HCT116 (cell line): ENCODE measurements around the gene HNRNPA1. TPM values are rescaled to one million over a fixed set of nuclear protein-coding genes. Genes with fewer than 3 reads are reported as not detected.

Source experiments
- ATAC-seq: fragments of 200-7000 bp; cut with Tn5 transposase; 2 replicates; pipeline ENCODE4 v1.9.1; 2020; ENCODE audit warnings: mild to moderate bottlenecking, moderate library complexity
- BruUV-seq: library from RNA; stranded (reverse); fragments of 400-500 nt; replicated peaks from 2 replicates; lab custom pipeline; 2021; lab: Mats Ljungman, UMichigan
- CTCF ChIA-PET: fragments of 300-600 bp; sonication (Branson Sonifier 250); formaldehyde crosslinking; loops from one replicate; lab custom pipeline; 2021; ENCODE audit warnings: antibody characterized with exemption; lab: Charles Lee
- POLR2A ChIA-PET: fragments of 300-600, 350-600 bp; sonication (Branson Sonifier 250); formaldehyde crosslinking; loops from one replicate; lab custom pipeline; 2021; ENCODE audit warnings: antibody characterized with exemption; lab: Charles Lee
- RAD21 ChIA-PET, 2 experiments: fragments of 300-600 bp; sonication (Branson Sonifier 250); formaldehyde crosslinking; loops; one replicate each; lab custom pipeline; 2023; ENCODE audit warnings: low total read pairs in 2 of 2; ENCODE audit not compliant: uncharacterized antibody in 2 of 2, unreplicated experiment in 2 of 2, low non-redundant PET in 1 of 2; lab: Charles Lee
- DNase-seq: peaks from one replicate; pipeline ENCODE4 v3.0.0-alpha.2; 2010; ENCODE audit warnings: low read depth, low spot score
- H2AFZ ChIP-seq: fragments of 200-600 bp; shearing (Covaris generic), sonication (generic); 2 replicates; pipeline ENCODE4 v1.6.1; 2017; ENCODE audit warnings: low read depth, mixed run types, mixed read lengths, antibody characterized with exemption, low read length; ENCODE audit not compliant: poor library complexity, severe bottlenecking
- H3K27ac ChIP-seq: 2 replicates; pipeline ENCODE4 v1.5.1; 2012; ENCODE audit warnings: low read depth, low read length
- H3K27me3 ChIP-seq: fragments of 200-600 bp; sonication (generic); 2 replicates; pipeline ENCODE4 v1.6.1; 2016; ENCODE audit warnings: mixed run types, low read length, mixed read lengths; ENCODE audit not compliant: insufficient read depth
- H3K36me3 ChIP-seq, 2 experiments: fragments of 200-500 bp in 1 of 2; fragments of 200-600 bp in 1 of 2; sonication (Bioruptor generic) in 1 of 2; sonication (generic) in 1 of 2; 2 replicates each; pipeline versions ENCODE4 v1.5.1 to v1.6.1; 2014 to 2016; ENCODE audit warnings: low read length in 2 of 2, inconsistent platforms in 1 of 2, mixed read lengths in 1 of 2, mixed run types in 1 of 2; ENCODE audit not compliant: insufficient read depth in 2 of 2, control insufficient read depth in 1 of 2
- H3K4me1 ChIP-seq, 2 experiments: fragments of 200-600 bp in 1 of 2; sonication (generic) in 1 of 2; 2 replicates each; pipeline versions ENCODE4 v1.5.1 to v1.6.1; 2012 to 2017; ENCODE audit warnings: low read length in 2 of 2, inconsistent platforms in 1 of 2, mild to moderate bottlenecking in 1 of 2, mixed read lengths in 1 of 2, mixed run types in 1 of 2, moderate library complexity in 1 of 2; ENCODE audit not compliant: insufficient read depth in 2 of 2, control insufficient read depth in 1 of 2
- H3K4me2 ChIP-seq: fragments of 200-600 bp; sonication (generic); 2 replicates; pipeline ENCODE4 v1.6.1; 2017; ENCODE audit warnings: mixed run types, low read length, mixed read lengths
- H3K4me3 ChIP-seq, 2 experiments: fragments of 200-600 bp in 1 of 2; sonication (generic) in 1 of 2; replicated peaks in 1 of 2; 2 replicates each; pipeline ENCODE4 v1.5.1; 2011 to 2016; ENCODE audit warnings: low read length in 2 of 2, control low read depth in 1 of 2, low read depth in 1 of 2, mild to moderate bottlenecking in 1 of 2, mixed read lengths in 1 of 2, mixed run types in 1 of 2
- H3K79me2 ChIP-seq: fragments of 200-600 bp; sonication (generic); 2 replicates; pipeline ENCODE4 v1.6.1; 2017; ENCODE audit warnings: mild to moderate bottlenecking, mixed run types, low read length, moderate library complexity, mixed read lengths; ENCODE audit not compliant: insufficient read depth
- H3K9ac ChIP-seq: fragments of 200-600 bp; sonication (generic); 2 replicates; pipeline ENCODE4 v1.6.1; 2016; ENCODE audit warnings: low read length, mixed read lengths
- H3K9me2 ChIP-seq: fragments of 200-600 bp; sonication (generic), shearing (Covaris generic); 2 replicates; pipeline ENCODE4 v1.6.1; 2017; ENCODE audit warnings: mixed run types, mild to moderate bottlenecking, moderate library complexity; ENCODE audit not compliant: insufficient read depth
- H3K9me3 ChIP-seq, 2 experiments: fragments of 200-500 bp in 1 of 2; fragments of 200-600 bp in 1 of 2; sonication (Bioruptor generic) in 1 of 2; sonication (generic) in 1 of 2; 2 replicates each; pipeline ENCODE4 v1.6.1; 2014 to 2017; ENCODE audit warnings: low read length in 2 of 2, mixed read lengths in 2 of 2, inconsistent platforms in 1 of 2, low read depth in 1 of 2, mild to moderate bottlenecking in 1 of 2, mixed run types in 1 of 2, moderate library complexity in 1 of 2; ENCODE audit not compliant: control insufficient read depth in 1 of 2, insufficient read depth in 1 of 2
- H4K20me1 ChIP-seq: fragments of 200-600 bp; sonication (generic), shearing (Covaris generic); 2 replicates; pipeline ENCODE4 v1.6.1; 2017; ENCODE audit warnings: mixed run types, mild to moderate bottlenecking, moderate library complexity; ENCODE audit not compliant: insufficient read depth
- CBX3 ChIP-seq: IDR thresholded peaks from 2 replicates; pipeline ENCODE4 v1.6.1; 2012; ENCODE audit warnings: low read depth
- CEBPB ChIP-seq: IDR thresholded peaks from 2 replicates; pipeline ENCODE4 v1.6.1; 2012; ENCODE audit warnings: low read depth
- EZH2 ChIP-seq: fragments of 200-600 bp; sonication (generic); IDR thresholded peaks from 2 replicates; pipeline ENCODE4 v1.6.1; 2017; ENCODE audit warnings: antibody characterized with exemption, mixed run types
- JUND ChIP-seq: IDR thresholded peaks from 2 replicates; pipeline ENCODE4 v1.6.1; 2012
- RAD21 ChIP-seq: IDR thresholded peaks from 2 replicates; pipeline ENCODE4 v1.6.1; 2012; ENCODE audit warnings: low read depth, mild to moderate bottlenecking
- REST ChIP-seq: IDR thresholded peaks from 2 replicates; pipeline ENCODE4 v1.6.1; 2012; ENCODE audit warnings: low read depth
- ZFX ChIP-seq: fragments of 450-650 bp; IDR thresholded peaks from 2 replicates; pipeline ENCODE4 v1.6.1; 2017
- ZNF274 ChIP-seq: fragments of 200-500 bp; sonication (Bioruptor generic); IDR thresholded peaks from 2 replicates; pipeline ENCODE4 v1.6.1; 2014; ENCODE audit warnings: mild to moderate bottlenecking, low read depth, low read length, inconsistent platforms
- intact Hi-C: fragments of 100-400 bp; cut with micrococcal nuclease; formaldehyde crosslinking; loops from 2 replicates; pipeline ENCODE4 v1.10.0; 2022
- total RNA-seq: library from RNA; stranded (reverse); gene quantifications from one replicate; pipeline ENCODE4 v1.2.1, GENCODE V29; 2021; ENCODE audit not compliant: unreplicated experiment

Gene HNRNPA1
- total RNA-seq, 1 experiment from 2014 or later, result 1,878 TPM

DNA sequence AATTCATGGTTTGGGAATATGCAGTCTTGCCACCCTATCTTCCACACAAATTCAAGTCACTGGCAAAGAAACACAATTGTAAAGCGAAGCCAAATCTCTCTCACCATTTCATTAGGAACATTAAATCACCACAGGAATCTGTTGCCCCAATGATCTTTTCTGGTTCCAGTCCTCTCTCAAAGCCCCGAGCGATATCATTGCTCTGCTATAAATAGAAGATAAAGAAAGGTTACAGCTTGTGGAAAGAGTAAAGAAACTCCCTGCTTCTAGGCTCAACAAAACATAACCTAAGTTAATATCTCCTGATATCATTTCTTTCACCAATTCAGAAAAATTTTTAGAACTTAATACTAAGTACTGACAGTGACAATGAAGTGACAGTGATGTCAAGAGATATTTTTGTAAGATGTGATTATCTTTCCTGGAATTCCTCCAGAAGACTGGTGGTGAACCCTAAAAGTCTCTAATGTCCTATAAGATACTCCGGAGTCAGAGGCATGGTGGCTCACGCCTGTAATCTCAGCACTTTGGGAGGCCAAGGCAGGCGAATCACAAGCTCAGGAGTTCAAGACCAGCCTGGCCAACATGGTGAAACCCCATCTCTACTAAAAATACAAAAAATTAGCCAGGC lies 34.4 kb upstream of the HNRNPA1 start:
- no peak for ATAC-seq
- intact Hi-C loops, result no loop called here
- no peak overlapping the region for H3K9ac ChIP-seq
- H3K4me3 ChIP-seq, result no peak overlapping the region
- no peak overlapping the region for H3K27ac ChIP-seq
- TF ChIP-seq REST, result no peak
- TF ChIP-seq ZFX, result no peak
- TF ChIP-seq RAD21, result no peak
- H3K9me2 ChIP-seq, result no peaks in the 10 kb centered on the region
- RAD21 ChIA-PET, result no interaction called here
- H4K20me1 ChIP-seq, result no peaks in the 10 kb centered on the region
- POLR2A ChIA-PET, result no interaction called here
- no peak overlapping the region for H3K4me2 ChIP-seq
- no peak overlapping the region for H2AFZ ChIP-seq
- peaks cover 3 to 17% of the 10 kb centered on the region in 2 experiments; a peak in 3 of 4 replicates for H3K36me3 ChIP-seq
- H3K79me2 ChIP-seq, result no peaks in the 10 kb centered on the region
- DNase-seq, result no peak
- no peaks in the 10 kb centered on the region for H3K9me3 ChIP-seq
- CTCF ChIA-PET, result interaction anchor here (1.1 kb wide), 1 partner anchor 90 kb away, joined by 3 read pairs; no protein-coding TSS in a partner anchor
- no peaks in the 10 kb centered on the region for H3K4me1 ChIP-seq
- H3K27me3 ChIP-seq, result no peaks in the 10 kb centered on the region
- no TSS peak for BruUV-seq

- ChIA-PET CTCF (no interaction called here), POLR2A (no interaction called here)
- intact Hi-C loops, result no loop called here
These were observed 31.0 kb upstream of the HNRNPA1 start for GRCh38 chr12:54249489-54249888.

More at GRCh38 chr12:54249489-54249888, 31.0 kb upstream of the HNRNPA1 start:
- H3K27me3 ChIP-seq, result no peaks in the 10 kb centered on the region
- TF ChIP-seq CBX3 (no peak), ZFX (no peak), CEBPB (no peak), EZH2 (no peak), ZNF274 (no peak), JUND (no peak)
- H4K20me1 ChIP-seq, result no peaks in the 10 kb centered on the region
- H3K9me3 ChIP-seq, result no peaks in the 10 kb centered on the region
- H3K36me3 ChIP-seq, result peaks cover 3 to 9% of the 10 kb centered on the region in 2 experiments; a peak in 3 of 4 replicates
- H3K4me2 ChIP-seq, result no peak overlapping the region
- peaks cover 12 to 13% of the 10 kb centered on the region in 2 experiments for H3K4me1 ChIP-seq
- H3K9ac ChIP-seq, result no peak overlapping the region
- BruUV-seq, result no TSS peak
- no peaks in the 10 kb centered on the region for H3K9me2 ChIP-seq
- no peak for ATAC-seq
- RAD21 ChIA-PET, result no interaction called here
- H3K79me2 ChIP-seq, result peaks cover 3% of the 10 kb centered on the region; the same call in 1 of the 2 replicates
- no peak overlapping the region for H2AFZ ChIP-seq
- no peak overlapping the region for H3K27ac ChIP-seq
- DNase-seq, result no peak
- no peak overlapping the region for H3K4me3 ChIP-seq
